B cell (primary cell): ENCODE measurements around the gene NBPF11. TPM values are rescaled to one million over a fixed set of nuclear protein-coding genes. Genes with fewer than 3 reads are reported as not detected.
"Not testable (repeated sequence)": the region's sequence is repeated elsewhere in the genome, so short reads cannot be mapped to it uniquely, and the experiment has no call there.

Experiments used
- ATAC-seq: fragments of 200-7000 bp; cut with Tn5 transposase; one replicate; pipeline ENCODE4 v1.10.0; 2021; ENCODE audit warnings: low read depth, mild to moderate bottlenecking, moderate number of reproducible peaks, moderate library complexity
- CTCF ChIA-PET: fragments of 350-600 bp; sonication (Branson Sonifier 250); formaldehyde crosslinking; loops from one replicate; lab custom pipeline; 2021; ENCODE audit warnings: antibody characterized with exemption, inconsistent platforms; lab: Charles Lee
- POLR2A ChIA-PET: fragments of 350-600 bp; sonication (Branson Sonifier 250); formaldehyde crosslinking; loops from one replicate; lab custom pipeline; 2021; ENCODE audit warnings: antibody characterized with exemption; lab: Charles Lee
- DNase-seq: peaks from one replicate; pipeline ENCODE4 v3.0.0; 2013
- H2AFZ ChIP-seq: 2 replicates; pipeline ENCODE4 v1.6.1; 2012; ENCODE audit warnings: mild to moderate bottlenecking, low read depth, low read length; ENCODE audit not compliant: insufficient read depth, poor library complexity, severe bottlenecking
- H3K27ac ChIP-seq, 2 donors: 1 replicate in 1 of 2; 2 replicates in 1 of 2; pipeline ENCODE4 v1.5.1; 2012 to 2013; ENCODE audit warnings: low read length in 2 of 2, mild to moderate bottlenecking in 2 of 2, moderate library complexity in 1 of 2
- H3K27me3 ChIP-seq, 4 experiments: fragments of 200-600 bp in 1 of 4; sonication (generic) in 1 of 4; replicated peaks in 1 of 4; 1 replicate in 2 of 4; 2 replicates in 2 of 4; pipeline versions ENCODE4 v1.6.1 to v1.7.0; 2013 to 2016; ENCODE audit warnings: low read length in 3 of 4, mild to moderate bottlenecking in 2 of 4, mixed read lengths in 1 of 4, moderate library complexity in 1 of 4; ENCODE audit not compliant: insufficient read depth in 4 of 4, control insufficient read depth in 3 of 4; ENCODE audit errors: control extremely low read depth in 1 of 4
- H3K36me3 ChIP-seq, 2 experiments: replicated peaks in 1 of 2; 1 replicate in 1 of 2; 2 replicates in 1 of 2; pipeline versions ENCODE4 v1.6.1 to v1.7.1; 2013; ENCODE audit warnings: low read length in 1 of 2; ENCODE audit not compliant: insufficient read depth in 2 of 2, control insufficient read depth in 1 of 2; ENCODE audit errors: control extremely low read depth in 1 of 2, extremely low read depth in 1 of 2
- H3K4me1 ChIP-seq, 2 donors: fragments of 200-600 bp in 1 of 2; sonication (generic) in 1 of 2; 1 replicate in 1 of 2; 2 replicates in 1 of 2; pipeline versions ENCODE4 v1.5.1 to v1.6.1; 2013 to 2017; ENCODE audit warnings: low read length in 2 of 2; ENCODE audit not compliant: control insufficient read depth in 2 of 2, insufficient read depth in 2 of 2
- H3K4me2 ChIP-seq: replicated peaks from 2 replicates; pipeline ENCODE3; 2012; ENCODE audit warnings: mild to moderate bottlenecking, low read depth, low read length; ENCODE audit not compliant: poor library complexity, severe bottlenecking
- H3K4me3 ChIP-seq, 5 experiments: fragments of 200-600 bp in 1 of 5; sonication (generic) in 1 of 5; 1 replicate in 3 of 5; 2 replicates in 2 of 5; pipeline versions ENCODE4 v1.5.1 to v1.7.0; 2011 to 2016; ENCODE audit warnings: low read length in 4 of 5, mild to moderate bottlenecking in 4 of 5, low read depth in 2 of 5, control low read depth in 1 of 5, moderate library complexity in 1 of 5; ENCODE audit not compliant: insufficient read depth in 1 of 5; ENCODE audit errors: control extremely low read depth in 1 of 5, extremely low read depth in 1 of 5
- H3K79me2 ChIP-seq: fragments of 200-600 bp; sonication (generic); one replicate; pipeline ENCODE4 v1.6.0; 2016; ENCODE audit warnings: low read length; ENCODE audit not compliant: control insufficient read depth, insufficient read depth
- H3K9ac ChIP-seq: fragments of 200-600 bp; sonication (generic); 2 replicates; pipeline ENCODE4 v1.6.1; 2017; ENCODE audit warnings: mild to moderate bottlenecking, low read length, moderate library complexity
- H3K9me3 ChIP-seq, 3 donors: one replicate each; pipeline versions ENCODE4 v1.6.1 to v1.7.1; 2013; ENCODE audit warnings: low read length in 2 of 3; ENCODE audit not compliant: control insufficient read depth in 2 of 3, insufficient read depth in 1 of 3; ENCODE audit errors: control extremely low read depth in 1 of 3
- H4K20me1 ChIP-seq: 2 replicates; pipeline ENCODE4 v1.6.0; 2012; ENCODE audit warnings: mild to moderate bottlenecking, low read length; ENCODE audit not compliant: insufficient read depth, control insufficient read depth, poor library complexity, severe bottlenecking
- H3K27ac Mint-ChIP-seq: one replicate; pipeline ENCODE4 v1.8.0; 2021; ENCODE audit warnings: mixed read lengths
- H3K27me3 Mint-ChIP-seq: one replicate; pipeline ENCODE4 v1.8.0; 2021; ENCODE audit warnings: mixed read lengths
- H3K4me1 Mint-ChIP-seq: one replicate; pipeline ENCODE4 v1.8.0; 2021; ENCODE audit warnings: mixed read lengths
- H3K4me3 Mint-ChIP-seq: one replicate; pipeline ENCODE4 v1.8.0; 2021; ENCODE audit warnings: mixed read lengths
- H3K9me3 Mint-ChIP-seq: one replicate; pipeline ENCODE4 v1.8.0; 2022; ENCODE audit warnings: mixed read lengths; ENCODE audit not compliant: insufficient read depth
- WGBS: methylation state at CpG from one replicate; pipeline ENCODE4 v1.1.5; 2013; ENCODE audit warnings: missing lambda C conversion rate; ENCODE audit not compliant: insufficient coverage; 5-methylcytosine and 5-hydroxymethylcytosine counted together
- intact Hi-C: fragments of 100-400 bp; cut with micrococcal nuclease; formaldehyde crosslinking; loops from one replicate; pipeline ENCODE4 v1.10.0; 2022
- polyA plus RNA-seq: library from polyadenylated mRNA; depleted of rRNA; stranded (reverse); fragments of >200 nt; gene quantifications from 2 replicates; pipeline ENCODE4 v1.2.3, GENCODE V29; 2012
- total RNA-seq, 2 donors: library from RNA; stranded (reverse); fragments of 120-200 nt in 1 of 2; gene quantifications; 1 replicate in 1 of 2; 2 replicates in 1 of 2; pipeline versions ENCODE4 v1.2.3 to v1.2.4, GENCODE V29; 2013 to 2022

The NBPF11 gene
- total and polyA plus RNA-seq, 2 donors (not counting 1 experiment from before 2014, with no cell fraction given), result 26.8 to 48.5 TPM

DNA sequence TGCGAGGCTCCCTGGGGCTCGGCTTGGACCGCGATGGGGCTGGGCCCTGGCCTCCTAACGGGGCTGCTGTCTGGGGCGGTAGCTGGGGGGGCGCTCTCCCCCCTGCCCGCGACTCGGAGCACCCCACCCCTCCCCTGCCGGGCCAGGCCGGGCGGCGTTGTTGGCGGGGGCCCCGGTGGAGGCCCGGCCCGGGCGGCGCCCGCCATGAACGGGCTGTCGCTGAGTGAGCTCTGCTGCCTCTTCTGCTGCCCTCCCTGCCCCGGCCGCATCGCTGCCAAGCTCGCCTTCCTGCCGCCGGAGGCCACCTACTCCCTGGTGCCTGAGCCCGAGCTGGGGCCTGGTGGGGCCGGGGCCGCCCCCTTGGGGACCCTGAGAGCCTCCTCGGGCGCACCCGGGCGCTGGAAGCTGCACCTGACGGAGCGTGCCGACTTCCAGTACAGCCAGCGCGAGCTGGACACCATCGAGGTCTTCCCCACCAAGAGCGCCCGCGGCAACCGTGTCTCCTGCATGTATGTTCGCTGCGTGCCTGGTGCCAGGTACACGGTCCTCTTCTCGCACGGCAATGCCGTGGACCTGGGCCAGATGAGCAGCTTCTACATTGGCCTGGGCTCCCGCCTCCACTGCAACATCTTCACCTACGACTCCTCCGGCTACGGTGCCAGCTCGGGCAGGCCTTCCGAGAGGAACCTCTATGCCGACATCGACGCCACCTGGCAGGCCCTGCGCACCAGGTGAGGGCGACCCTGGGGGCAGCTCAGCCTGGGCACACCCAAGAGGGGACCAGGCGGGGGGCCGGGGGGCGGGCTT lies 5.7 kb downstream of the NBPF11 start:
- H3K27ac Mint-ChIP-seq, result not testable (repeated sequence)

DNA sequence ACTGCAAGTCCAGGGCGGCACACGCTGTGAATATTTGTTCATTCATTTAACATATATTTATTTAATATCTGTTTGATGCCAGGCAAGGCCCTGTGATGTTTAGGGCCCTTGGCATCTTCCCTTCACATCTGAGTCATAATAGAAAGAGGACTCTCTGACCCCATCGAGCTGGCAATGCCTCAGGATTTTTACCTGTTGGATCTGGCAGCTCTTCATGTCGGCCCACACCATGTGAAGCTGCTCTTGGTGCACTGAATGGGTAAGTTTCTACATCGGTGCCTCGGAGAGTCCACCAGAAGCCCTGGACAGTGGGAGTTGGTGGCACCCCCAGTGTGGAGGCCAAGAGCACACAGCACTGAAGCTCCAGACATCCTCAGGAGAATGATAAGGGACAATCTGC lies 8.9 kb downstream of the NBPF11 start:
- H4K20me1 ChIP-seq, H3K9me3 Mint-ChIP-seq, H3K27me3 ChIP-seq, H3K4me1 ChIP-seq, H3K4me3 ChIP-seq, intact Hi-C loops, H2AFZ ChIP-seq, DNase-seq, H3K4me3 Mint-ChIP-seq, H3K27ac Mint-ChIP-seq, H3K36me3 ChIP-seq, H3K27me3 Mint-ChIP-seq, H3K9me3 ChIP-seq, H3K4me2 ChIP-seq, H3K79me2 ChIP-seq, POLR2A ChIA-PET, CTCF ChIA-PET, H3K9ac ChIP-seq, H3K4me1 Mint-ChIP-seq, ATAC-seq, H3K27ac ChIP-seq: not testable (repeated sequence)
- WGBS, result no CpG with 5 or more reads among the region's 6 CpGs

More for the DNA sequence above, 5.7 kb downstream of the NBPF11 start:
- H3K4me3 Mint-ChIP-seq, H3K79me2 ChIP-seq, H3K4me1 ChIP-seq, CTCF ChIA-PET, H3K9me3 ChIP-seq, H2AFZ ChIP-seq, H3K9ac ChIP-seq, H3K27ac ChIP-seq, H4K20me1 ChIP-seq, intact Hi-C loops, DNase-seq, H3K36me3 ChIP-seq, H3K27me3 ChIP-seq, H3K27me3 Mint-ChIP-seq, H3K4me1 Mint-ChIP-seq, H3K4me3 ChIP-seq, ATAC-seq, H3K9me3 Mint-ChIP-seq, H3K4me2 ChIP-seq, POLR2A ChIA-PET: not testable (repeated sequence)
- over 99% methylated on average over 36 of the region's 66 CpGs for WGBS

GRCh38 chr1:148141936-148142335 lies 10.1 kb downstream of the NBPF11 start:
- H3K4me2 ChIP-seq, H3K27ac ChIP-seq, H3K9me3 Mint-ChIP-seq, H3K9ac ChIP-seq, H3K36me3 ChIP-seq, POLR2A ChIA-PET, H3K4me3 Mint-ChIP-seq, H3K4me3 ChIP-seq, H3K27me3 ChIP-seq, H3K4me1 ChIP-seq, H2AFZ ChIP-seq, H3K9me3 ChIP-seq, H4K20me1 ChIP-seq, CTCF ChIA-PET, H3K4me1 Mint-ChIP-seq, intact Hi-C loops, ATAC-seq, H3K27ac Mint-ChIP-seq, H3K79me2 ChIP-seq, H3K27me3 Mint-ChIP-seq, DNase-seq: not testable (repeated sequence)
- WGBS, result no CpG with 5 or more reads among the region's 1 CpG

DNA sequence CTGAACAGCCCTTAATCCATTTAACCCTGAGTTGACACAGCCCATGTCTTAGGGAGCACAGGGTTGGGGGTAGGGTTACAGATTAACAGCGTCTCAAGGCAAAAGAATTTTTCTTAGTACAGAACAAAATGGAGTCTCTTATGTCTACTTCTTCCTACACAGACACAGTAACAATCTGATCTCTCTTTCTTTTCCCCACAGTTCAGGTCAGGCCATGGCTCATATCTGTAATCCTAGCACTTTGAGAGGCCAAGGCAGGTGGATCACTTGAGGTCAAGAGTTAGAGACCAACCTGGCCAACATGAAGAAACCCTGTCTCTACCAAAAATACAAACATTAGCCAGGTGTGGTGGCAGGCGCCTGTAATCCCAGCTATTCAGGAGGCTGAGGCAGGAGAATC lies 13.5 kb downstream of the NBPF11 start:
- H3K4me2 ChIP-seq, H3K9ac ChIP-seq, DNase-seq, H3K9me3 ChIP-seq, H3K36me3 ChIP-seq, H3K27ac Mint-ChIP-seq, POLR2A ChIA-PET, H2AFZ ChIP-seq, H3K9me3 Mint-ChIP-seq, ATAC-seq, H4K20me1 ChIP-seq, H3K4me1 Mint-ChIP-seq, H3K27me3 ChIP-seq, H3K27ac ChIP-seq, intact Hi-C loops, H3K4me3 ChIP-seq, H3K79me2 ChIP-seq, CTCF ChIA-PET, H3K4me3 Mint-ChIP-seq, H3K4me1 ChIP-seq, H3K27me3 Mint-ChIP-seq: not testable (repeated sequence)
- WGBS, result no CpG with 5 or more reads among the region's 2 CpGs
